Central memory CD4-positive, alpha-beta T cell (primary cell): ENCODE measurements around the gene EDC3.
A peak's percentile ranks its signal among the peaks of the same experiment; 100 is the strongest.
"Not testable (repeated sequence)": the region's sequence is repeated elsewhere in the genome, so short reads cannot be mapped to it uniquely, and the experiment has no call there.

Source experiments
- DNase-seq: peaks from one replicate; pipeline ENCODE4 v3.0.0; 2022
- total RNA-seq, 3 experiments: gene quantifications; one replicate each; lab custom pipeline; 2026; lab: John Stamatoyannopoulos, UW

EDC3 gene
- 22.6 to 42.8 (median 29.4) reads per million in 3 experiments for total RNA-seq

GRCh38 chr15:74695597-74696397 is at the start of gene EDC3:
Gene EDC3, minus strand, starts transcription at chr15:74696024. Its CDS starts 20,900 bp downstream, at chr15:74675124.
- peak; percentile 80 for DNase-seq

- no peak for DNase-seq
Observed at GRCh38 chr15:74742422-74742821, 46.6 kb upstream of the EDC3 start.

GRCh38 chr15:74738239-74738638 is 42.4 kb upstream of the EDC3 start:
- not testable (repeated sequence) for DNase-seq

- DNase-seq: no peak
Observed at GRCh38 chr15:74735305-74735704, 39.5 kb upstream of the EDC3 start.

- no peak for DNase-seq
Observed at GRCh38 chr15:74733269-74733668, 37.4 kb upstream of the EDC3 start.

- no peak for DNase-seq
Observed at GRCh38 chr15:74732846-74733245, 37.0 kb upstream of the EDC3 start.

GRCh38 chr15:74730619-74731316 is 34.9 kb upstream of the EDC3 start:
- DNase-seq: no peak

- DNase-seq: not testable (repeated sequence)
Observed at GRCh38 chr15:74729372-74729771, 33.5 kb upstream of the EDC3 start.

GRCh38 chr15:74728699-74729098 is 32.9 kb upstream of the EDC3 start:
- DNase-seq: not testable (repeated sequence)

GRCh38 chr15:74727727-74728126 is 31.9 kb upstream of the EDC3 start:
- DNase-seq: no peak

- no peak for DNase-seq
Observed at GRCh38 chr15:74726774-74727164, 30.9 kb upstream of the EDC3 start.

GRCh38 chr15:74725845-74726773 is 30.3 kb upstream of the EDC3 start:
- peak; percentile 26 for DNase-seq

- DNase-seq: no peak
Observed at GRCh38 chr15:74725225-74725774, 29.5 kb upstream of the EDC3 start, which contains the start of gene CYP1A1. Gene CYP1A1, minus strand, starts transcription at chr15:74725528. Its CDS starts 2,431 bp downstream, at chr15:74723097.

- no peak for DNase-seq
Observed at GRCh38 chr15:74724570-74725224, 28.9 kb upstream of the EDC3 start.

GRCh38 chr15:74723754-74724334 is 28.0 kb upstream of the EDC3 start:
- DNase-seq: peak; percentile 18

- no peak for DNase-seq
Observed at GRCh38 chr15:74723187-74723586, 27.4 kb upstream of the EDC3 start.

GRCh38 chr15:74722591-74722990 is 26.8 kb upstream of the EDC3 start:
- DNase-seq: no peak

- DNase-seq: no peak
Observed at GRCh38 chr15:74716651-74717050, 20.8 kb upstream of the EDC3 start.

GRCh38 chr15:74712311-74712710 is 16.5 kb upstream of the EDC3 start:
- no peak for DNase-seq

- no peak for DNase-seq
Observed at GRCh38 chr15:74710319-74711094, 14.7 kb upstream of the EDC3 start.

GRCh38 chr15:74709892-74710291 is 14.1 kb upstream of the EDC3 start:
- no peak for DNase-seq
